ENCODE data around the gene TRIM71. TPM values are rescaled to one million over a fixed set of nuclear protein-coding genes. Genes with fewer than 3 reads are reported as not detected.

Gene TRIM71
- total RNA-seq, 2 donors from 2014 or later = 11.1 TPM; not detected in 1

DNA sequence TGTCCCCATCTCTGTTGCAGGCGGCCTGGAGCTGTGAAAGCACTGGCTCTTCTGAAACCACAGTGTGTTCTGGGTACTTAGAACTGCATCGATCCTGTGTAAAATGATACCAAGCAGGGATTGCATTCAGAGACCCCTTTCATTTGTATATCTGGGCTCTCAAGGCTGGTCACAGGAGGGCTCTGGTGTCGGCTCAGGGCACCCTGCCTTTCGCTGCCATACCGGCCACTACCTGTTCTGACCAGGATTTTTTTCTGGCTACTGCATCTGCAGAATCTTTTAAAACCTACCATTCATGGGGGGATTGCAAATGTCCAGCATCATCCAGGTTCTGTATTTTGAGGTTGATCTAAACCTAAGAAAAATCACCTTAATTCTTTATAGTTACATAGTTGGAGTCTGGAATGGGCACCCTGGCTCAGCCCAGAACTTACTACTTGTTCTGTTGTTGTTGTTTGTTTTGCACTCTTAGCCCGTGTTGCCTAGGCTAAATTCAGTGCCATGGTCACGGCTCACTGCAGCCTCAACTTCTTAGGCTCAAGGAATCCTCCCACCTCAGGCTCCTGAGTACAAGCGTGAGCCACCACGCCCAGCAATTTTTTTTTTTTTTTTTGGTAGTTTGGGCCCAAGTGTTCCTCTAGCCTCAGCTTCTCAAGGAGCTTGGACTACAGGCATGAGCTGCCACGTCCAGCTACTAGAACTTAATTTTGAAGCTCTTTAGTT, 52.7 kb downstream of the TRIM71 start:
- intact Hi-C loops (cut with DNase I) = no loop called here
- no peaks in the 10 kb centered on the region for H3K9me3 ChIP-seq
- H3K36me3 ChIP-seq = no peaks in the 10 kb centered on the region
- 83% methylated on average over 10 of the region's 10 CpGs for WGBS
- no peaks in the 10 kb centered on the region for H3K27me3 ChIP-seq (replicated peaks; ENCODE audit: insufficient read depth)
- DNase-seq (ENCODE audit: low spot score) = no peak
- no peak overlapping the region for H3K27ac ChIP-seq
- TF ChIP-seq POLR2A (IDR thresholded peaks at IDR 0.05) (no peak), POLR2AphosphoS5 (IDR thresholded peaks at IDR 0.05) (no peak)
- TF ChIP-seq, protein P1, sequence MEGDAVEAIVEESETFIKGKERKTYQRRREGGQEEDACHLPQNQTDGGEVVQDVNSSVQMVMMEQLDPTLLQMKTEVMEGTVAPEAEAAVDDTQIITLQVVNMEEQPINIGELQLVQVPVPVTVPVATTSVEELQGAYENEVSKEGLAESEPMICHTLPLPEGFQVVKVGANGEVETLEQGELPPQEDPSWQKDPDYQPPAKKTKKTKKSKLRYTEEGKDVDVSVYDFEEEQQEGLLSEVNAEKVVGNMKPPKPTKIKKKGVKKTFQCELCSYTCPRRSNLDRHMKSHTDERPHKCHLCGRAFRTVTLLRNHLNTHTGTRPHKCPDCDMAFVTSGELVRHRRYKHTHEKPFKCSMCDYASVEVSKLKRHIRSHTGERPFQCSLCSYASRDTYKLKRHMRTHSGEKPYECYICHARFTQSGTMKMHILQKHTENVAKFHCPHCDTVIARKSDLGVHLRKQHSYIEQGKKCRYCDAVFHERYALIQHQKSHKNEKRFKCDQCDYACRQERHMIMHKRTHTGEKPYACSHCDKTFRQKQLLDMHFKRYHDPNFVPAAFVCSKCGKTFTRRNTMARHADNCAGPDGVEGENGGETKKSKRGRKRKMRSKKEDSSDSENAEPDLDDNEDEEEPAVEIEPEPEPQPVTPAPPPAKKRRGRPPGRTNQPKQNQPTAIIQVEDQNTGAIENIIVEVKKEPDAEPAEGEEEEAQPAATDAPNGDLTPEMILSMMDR (IDR thresholded peaks at IDR 0.05) = no peak
- peaks cover 10% of the 10 kb centered on the region for H3K4me1 ChIP-seq (replicated peaks)
- no peak overlapping the region for H3K4me3 ChIP-seq

DNA sequence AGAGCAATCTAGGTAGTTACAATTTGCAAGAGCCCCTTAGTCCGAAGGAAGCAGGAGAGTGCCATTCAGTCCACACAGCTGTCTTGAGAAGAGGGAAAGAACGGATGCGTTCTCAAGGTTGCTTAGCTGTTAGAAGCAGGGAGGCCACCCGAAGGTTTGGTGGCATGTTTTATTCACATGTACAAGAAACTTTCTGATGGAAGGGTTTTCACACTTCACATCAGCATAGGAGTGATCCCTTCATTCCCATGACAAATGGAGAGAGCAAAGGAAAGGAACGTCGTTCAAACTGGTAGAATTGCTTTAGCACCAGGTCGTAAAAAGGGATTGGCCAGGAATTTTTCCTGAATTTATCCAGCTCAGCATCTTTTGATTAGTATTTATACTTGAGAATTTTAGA, 53.5 kb downstream of the TRIM71 start:
- no peak overlapping the region for H3K4me3 ChIP-seq
- H3K27me3 ChIP-seq (replicated peaks; ENCODE audit: insufficient read depth) = no peaks in the 10 kb centered on the region
- 82% methylated on average over 7 of the region's 7 CpGs for WGBS
- TF ChIP-seq POLR2AphosphoS5 (IDR thresholded peaks at IDR 0.05) (no peak), POLR2A (IDR thresholded peaks at IDR 0.05) (no peak)
- TF ChIP-seq, protein P1 (IDR thresholded peaks at IDR 0.05) = no peak
- peaks cover 10% of the 10 kb centered on the region for H3K4me1 ChIP-seq (replicated peaks)
- H3K36me3 ChIP-seq = no peaks in the 10 kb centered on the region
- intact Hi-C loops (cut with DNase I) = no loop called here
- no peaks in the 10 kb centered on the region for H3K9me3 ChIP-seq
- H3K27ac ChIP-seq = no peak overlapping the region
- no peak for DNase-seq (ENCODE audit: low spot score)

DNA sequence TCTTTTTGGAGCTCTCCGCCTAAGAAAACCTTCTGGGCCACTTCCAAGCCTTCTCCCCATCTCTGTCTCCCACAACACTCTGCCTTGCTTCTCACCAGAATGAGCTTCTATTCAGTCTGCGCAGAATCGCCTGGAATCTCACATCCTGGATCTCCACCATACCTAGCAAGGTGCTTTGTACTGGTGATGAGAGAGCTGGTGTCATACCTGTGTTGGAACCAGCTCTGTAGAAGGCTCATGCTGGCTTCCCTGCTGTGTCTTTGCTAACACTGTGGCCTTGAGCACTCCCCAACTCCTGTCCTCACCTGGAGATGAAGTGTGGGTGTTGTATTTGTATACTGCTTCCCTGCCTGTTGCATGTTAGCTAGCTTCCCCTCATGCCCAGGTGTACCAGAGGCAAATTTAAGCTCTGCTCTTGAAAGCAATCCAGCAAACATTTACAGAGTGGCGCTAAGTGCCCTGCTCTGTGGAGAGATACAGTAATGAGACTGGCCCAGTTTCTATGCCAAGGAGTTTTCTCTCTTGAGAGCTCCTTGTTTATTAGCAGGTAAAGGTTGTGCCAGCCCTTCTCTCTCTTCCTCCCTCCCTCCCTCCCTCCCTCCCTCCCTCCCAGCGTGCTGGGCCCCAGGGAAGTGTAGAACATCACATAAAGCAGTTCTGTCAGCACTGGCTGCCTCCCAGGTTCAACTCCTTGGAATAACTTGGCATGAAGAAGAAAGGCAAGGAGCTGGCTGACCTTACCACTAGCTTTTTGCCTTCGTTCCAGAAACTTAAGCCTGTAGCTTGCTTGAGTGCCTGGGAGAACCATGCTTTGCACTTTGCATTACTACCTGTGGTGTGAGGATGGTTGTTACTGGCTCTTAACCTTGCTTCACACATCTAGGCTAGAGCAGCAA, 54.9 kb downstream of the TRIM71 start:
- Histone ChIP-seq H3K9me3 (no peaks in the 10 kb centered on the region), H3K4me1 (replicated peaks) (peaks cover 10% of the 10 kb centered on the region), H3K27me3 (replicated peaks; ENCODE audit: insufficient read depth) (no peaks in the 10 kb centered on the region), H3K4me3 (no peak overlapping the region), H3K36me3 (no peaks in the 10 kb centered on the region), H3K27ac (no peak overlapping the region)
- 33% methylated on average over 6 of the region's 6 CpGs for WGBS
- intact Hi-C loops (cut with DNase I) = no loop called here
- peak; percentile 92 for DNase-seq (ENCODE audit: low spot score)
- TF ChIP-seq POLR2A (IDR thresholded peaks at IDR 0.05) = no peak
- TF ChIP-seq, protein P1 (IDR thresholded peaks at IDR 0.05) = no peak
- TF ChIP-seq POLR2AphosphoS5 (IDR thresholded peaks at IDR 0.05) = peak; percentile 74

DNA sequence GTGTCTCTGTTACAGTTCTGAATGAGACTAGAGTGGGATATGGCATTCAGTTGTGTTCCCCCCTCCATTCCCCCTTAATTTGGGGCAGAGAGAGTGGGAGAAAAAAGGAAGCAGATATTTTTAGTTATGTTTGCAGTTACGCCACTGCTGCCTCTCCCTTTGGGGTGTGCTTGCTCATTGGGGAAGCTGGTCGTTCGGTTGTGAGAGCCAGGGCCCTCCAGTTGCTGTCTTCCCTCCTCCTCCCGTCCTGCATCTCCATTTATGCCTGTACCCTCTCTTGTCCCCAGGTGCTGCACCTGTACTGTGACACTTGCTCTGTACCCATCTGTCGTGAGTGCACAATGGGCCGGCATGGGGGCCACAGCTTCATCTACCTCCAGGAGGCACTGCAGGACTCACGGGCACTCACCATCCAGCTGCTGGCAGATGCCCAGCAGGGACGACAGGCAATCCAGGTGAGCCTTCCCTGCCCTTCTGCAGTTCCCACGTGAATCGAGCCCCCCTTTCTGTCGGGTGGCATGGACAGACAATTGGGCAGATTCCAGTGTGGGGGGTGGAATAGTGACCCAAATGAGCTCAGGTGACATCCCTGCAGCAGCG, 55.8 kb downstream of the TRIM71 start:
- TF ChIP-seq POLR2AphosphoS5 (IDR thresholded peaks at IDR 0.05) (no peak), POLR2A (IDR thresholded peaks at IDR 0.05) (no peak)
- TF ChIP-seq, protein P1 (IDR thresholded peaks at IDR 0.05) = no peak
- no peak overlapping the region for H3K4me3 ChIP-seq
- peaks cover 10% of the 10 kb centered on the region for H3K4me1 ChIP-seq (replicated peaks)
- DNase-seq (ENCODE audit: low spot score) = no peak
- WGBS = 35% methylated on average over 12 of the region's 12 CpGs
- intact Hi-C loops (cut with DNase I) = no loop called here
- H3K9me3 ChIP-seq = no peaks in the 10 kb centered on the region
- no peaks in the 10 kb centered on the region for H3K27me3 ChIP-seq (replicated peaks; ENCODE audit: insufficient read depth)
- no peaks in the 10 kb centered on the region for H3K36me3 ChIP-seq
- no peak overlapping the region for H3K27ac ChIP-seq

All from prostate gland (tissue), 2 donors.